PC-3 (cell line): ENCODE data around the gene GRHPR. TPM values are rescaled to one million over a fixed set of nuclear protein-coding genes. Genes with fewer than 3 reads are reported as not detected.

ENCODE experiments used
- ATAC-seq: fragments of 200-7000 bp; cut with Tn5 transposase; 2 replicates; pipeline ENCODE4 v1.9.1; 2020; ENCODE audit warnings: mild to moderate bottlenecking, moderate library complexity
- BruUV-seq: library from RNA; stranded (reverse); fragments of 400-500 nt; replicated peaks from 2 replicates; lab custom pipeline; 2021; lab: Mats Ljungman, UMichigan
- CTCF ChIA-PET: fragments of 300-600 bp; sonication (Branson Sonifier 250); formaldehyde crosslinking; loops from one replicate; lab custom pipeline; 2022; ENCODE audit warnings: antibody characterized with exemption; lab: Charles Lee
- POLR2A ChIA-PET: fragments of 300-600 bp; sonication (Branson Sonifier 250); formaldehyde crosslinking; loops from one replicate; lab custom pipeline; 2022; ENCODE audit warnings: antibody characterized with exemption; ENCODE audit not compliant: unreplicated experiment; lab: Charles Lee
- DNase-seq: peaks from one replicate; pipeline ENCODE4 v3.0.0-alpha.2; 2015
- H2AFZ ChIP-seq: fragments of 300-600 bp; sonication (generic); 2 replicates; pipeline ENCODE4 v1.6.0; 2016; ENCODE audit warnings: antibody characterized with exemption, low read length
- H3F3A ChIP-seq: fragments of 300-600 bp; sonication (generic); one replicate; pipeline ENCODE4 v1.6.0; 2017; ENCODE audit warnings: antibody characterized with exemption, low read length, control low read depth, mild to moderate bottlenecking; ENCODE audit not compliant: unreplicated experiment
- H3K27ac ChIP-seq: fragments of 300-600 bp; sonication (generic); 2 replicates; pipeline ENCODE4 v1.5.1; 2016; ENCODE audit warnings: mild to moderate bottlenecking, low read length
- H3K27me3 ChIP-seq: fragments of 300-600 bp; sonication (generic); 2 replicates; pipeline ENCODE4 v1.6.1; 2016; ENCODE audit warnings: low read length, mixed read lengths
- H3K36me3 ChIP-seq: fragments of 300-600 bp; sonication (generic); 2 replicates; pipeline ENCODE4 v1.6.1; 2016; ENCODE audit warnings: low read depth, mixed run types, low read length, mixed read lengths
- H3K4me1 ChIP-seq: fragments of 300-600 bp; sonication (generic); 2 replicates; pipeline ENCODE4 v1.5.1; 2016; ENCODE audit warnings: low read length; ENCODE audit not compliant: insufficient read depth
- H3K4me2 ChIP-seq: fragments of 300-600 bp; sonication (generic); 2 replicates; pipeline ENCODE4 v1.6.0; 2016; ENCODE audit warnings: low read length
- H3K4me3 ChIP-seq: fragments of 300-600 bp; sonication (generic); 2 replicates; pipeline ENCODE4 v1.5.1; 2016; ENCODE audit warnings: mild to moderate bottlenecking, low read length, mixed read lengths
- H3K79me2 ChIP-seq: fragments of 300-600 bp; sonication (generic); 2 replicates; pipeline ENCODE4 v1.6.1; 2017; ENCODE audit warnings: low read length, mixed read lengths
- H3K9ac ChIP-seq: fragments of 300-600 bp; sonication (generic); 2 replicates; pipeline ENCODE4 v1.6.0; 2016; ENCODE audit warnings: mild to moderate bottlenecking, low read length
- H3K9me2 ChIP-seq: fragments of 300-600 bp; sonication (generic); replicated peaks from 2 replicates; pipeline ENCODE4 v1.6.1; 2016; ENCODE audit warnings: mixed run types, low read length, mixed read lengths
- H3K9me3 ChIP-seq: fragments of 300-600 bp; sonication (generic); 2 replicates; pipeline ENCODE4 v1.6.1; 2016; ENCODE audit warnings: low read length, mixed read lengths
- H4K20me1 ChIP-seq: fragments of 300-600 bp; sonication (generic); 2 replicates; pipeline ENCODE4 v1.6.1; 2016; ENCODE audit warnings: low read length, mixed read lengths
- EZH2 ChIP-seq: fragments of 300-600 bp; sonication (generic); IDR thresholded peaks from one replicate; pipeline ENCODE4 v1.6.1; 2017; ENCODE audit warnings: antibody characterized with exemption, mild to moderate bottlenecking, low read length; ENCODE audit not compliant: unreplicated experiment
- EZH2phosphoT487 ChIP-seq: fragments of 300-600 bp; sonication (generic); IDR thresholded peaks from 2 replicates; pipeline ENCODE4 v1.6.1; 2018; ENCODE audit warnings: mild to moderate bottlenecking, antibody characterized with exemption, low read length, borderline replicate concordance
- intact Hi-C: fragments of 100-400 bp; cut with micrococcal nuclease; formaldehyde crosslinking; loops from 2 replicates; pipeline ENCODE4 v1.9.0; 2023
- total RNA-seq: library from RNA; depleted of rRNA; stranded (reverse); fragments of >200 nt; gene quantifications from 2 replicates; pipeline ENCODE4 v1.2.3, GENCODE V29; 2014
- TF ChIP-seq, protein P1 (sequence below): fragments of 300-600 bp; sonication (generic); conservative IDR thresholded peaks from 2 replicates; pipeline ENCODE4 v1.5.1; 2017; ENCODE audit warnings: antibody characterized with exemption, low read depth, mild to moderate bottlenecking, low read length

The GRHPR gene
- total RNA-seq, 1 experiment from 2014 or later = 84.1 TPM

DNA sequence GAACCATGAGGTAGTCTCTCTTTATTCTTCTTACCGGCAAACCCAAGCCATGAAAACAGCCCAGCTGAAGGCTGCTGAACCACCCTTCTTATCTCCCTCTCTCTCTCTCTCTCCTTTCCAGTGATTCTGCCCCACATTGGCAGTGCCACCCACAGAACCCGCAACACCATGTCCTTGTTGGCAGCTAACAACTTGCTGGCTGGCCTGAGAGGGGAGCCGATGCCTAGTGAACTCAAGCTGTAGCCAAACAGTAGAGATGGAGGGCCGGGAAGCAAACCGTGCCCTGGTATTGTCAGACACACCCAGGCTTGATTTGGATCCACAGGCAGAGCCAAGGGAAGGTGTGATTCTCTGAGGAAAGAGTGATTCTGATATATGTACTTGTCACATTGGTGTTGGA lies 14.0 kb downstream of the GRHPR start:
- TF ChIP-seq EZH2 (no peak), EZH2phosphoT487 (no peak)
- TF ChIP-seq, protein P1, sequence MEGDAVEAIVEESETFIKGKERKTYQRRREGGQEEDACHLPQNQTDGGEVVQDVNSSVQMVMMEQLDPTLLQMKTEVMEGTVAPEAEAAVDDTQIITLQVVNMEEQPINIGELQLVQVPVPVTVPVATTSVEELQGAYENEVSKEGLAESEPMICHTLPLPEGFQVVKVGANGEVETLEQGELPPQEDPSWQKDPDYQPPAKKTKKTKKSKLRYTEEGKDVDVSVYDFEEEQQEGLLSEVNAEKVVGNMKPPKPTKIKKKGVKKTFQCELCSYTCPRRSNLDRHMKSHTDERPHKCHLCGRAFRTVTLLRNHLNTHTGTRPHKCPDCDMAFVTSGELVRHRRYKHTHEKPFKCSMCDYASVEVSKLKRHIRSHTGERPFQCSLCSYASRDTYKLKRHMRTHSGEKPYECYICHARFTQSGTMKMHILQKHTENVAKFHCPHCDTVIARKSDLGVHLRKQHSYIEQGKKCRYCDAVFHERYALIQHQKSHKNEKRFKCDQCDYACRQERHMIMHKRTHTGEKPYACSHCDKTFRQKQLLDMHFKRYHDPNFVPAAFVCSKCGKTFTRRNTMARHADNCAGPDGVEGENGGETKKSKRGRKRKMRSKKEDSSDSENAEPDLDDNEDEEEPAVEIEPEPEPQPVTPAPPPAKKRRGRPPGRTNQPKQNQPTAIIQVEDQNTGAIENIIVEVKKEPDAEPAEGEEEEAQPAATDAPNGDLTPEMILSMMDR = no peak
- no peak overlapping the region for H3K27ac ChIP-seq
- no peaks in the 10 kb centered on the region for H3F3A ChIP-seq
- no peak for ATAC-seq
- ChIA-PET CTCF (no interaction called here), POLR2A (no interaction called here)
- BruUV-seq = no TSS peak
- H2AFZ ChIP-seq = no peak overlapping the region
- no peak overlapping the region for H3K9ac ChIP-seq
- H3K4me2 ChIP-seq = no peak overlapping the region
- DNase-seq = no peak
- no peaks in the 10 kb centered on the region for H4K20me1 ChIP-seq
- H3K9me3 ChIP-seq = no peaks in the 10 kb centered on the region
- peaks cover 30% of the 10 kb centered on the region; the same call in 1 of the 2 replicates for H3K36me3 ChIP-seq
- peaks cover 7% of the 10 kb centered on the region; the same call in 1 of the 2 replicates for H3K79me2 ChIP-seq
- no peaks in the 10 kb centered on the region for H3K9me2 ChIP-seq
- no peaks in the 10 kb centered on the region for H3K27me3 ChIP-seq
- intact Hi-C loops = no loop called here
- no peak overlapping the region for H3K4me3 ChIP-seq
- H3K4me1 ChIP-seq = no peaks in the 10 kb centered on the region

DNA sequence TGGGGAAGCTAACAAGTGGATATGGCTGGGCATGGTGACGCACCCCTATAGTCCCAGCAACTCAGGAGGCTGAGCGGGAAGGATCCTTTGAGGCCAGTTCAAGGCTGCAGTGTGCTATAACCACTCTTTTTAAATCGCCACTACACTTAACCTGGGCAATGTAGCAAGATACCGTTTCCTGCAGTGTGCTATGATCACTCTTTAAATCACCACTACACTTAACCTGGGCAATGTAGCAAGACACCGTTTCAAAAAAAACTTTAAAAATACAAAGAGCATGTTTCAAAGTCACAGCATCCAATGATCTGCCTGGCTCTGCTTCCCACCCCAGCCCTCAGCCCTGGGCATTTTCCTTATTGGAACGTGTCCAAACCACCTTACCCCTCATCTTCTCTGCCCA lies 14.5 kb downstream of the GRHPR start:
- ATAC-seq = no peak
- Histone ChIP-seq H3K27ac (no peak overlapping the region), H3K9me2 (no peaks in the 10 kb centered on the region), H3K4me1 (no peaks in the 10 kb centered on the region), H4K20me1 (no peaks in the 10 kb centered on the region), H2AFZ (no peak overlapping the region), H3K9me3 (no peaks in the 10 kb centered on the region), H3F3A (no peaks in the 10 kb centered on the region), H3K4me3 (no peak overlapping the region), H3K79me2 (peaks cover 7% of the 10 kb centered on the region; the same call in 1 of the 2 replicates), H3K4me2 (no peak overlapping the region), H3K36me3 (peaks cover 34% of the 10 kb centered on the region), H3K27me3 (no peaks in the 10 kb centered on the region), H3K9ac (no peak overlapping the region)
- BruUV-seq = no TSS peak
- intact Hi-C loops = no loop called here
- TF ChIP-seq, protein P1 = no peak
- TF ChIP-seq EZH2phosphoT487 (no peak), EZH2 (no peak)
- ChIA-PET CTCF (no interaction called here), POLR2A (no interaction called here)
- no peak for DNase-seq

DNA sequence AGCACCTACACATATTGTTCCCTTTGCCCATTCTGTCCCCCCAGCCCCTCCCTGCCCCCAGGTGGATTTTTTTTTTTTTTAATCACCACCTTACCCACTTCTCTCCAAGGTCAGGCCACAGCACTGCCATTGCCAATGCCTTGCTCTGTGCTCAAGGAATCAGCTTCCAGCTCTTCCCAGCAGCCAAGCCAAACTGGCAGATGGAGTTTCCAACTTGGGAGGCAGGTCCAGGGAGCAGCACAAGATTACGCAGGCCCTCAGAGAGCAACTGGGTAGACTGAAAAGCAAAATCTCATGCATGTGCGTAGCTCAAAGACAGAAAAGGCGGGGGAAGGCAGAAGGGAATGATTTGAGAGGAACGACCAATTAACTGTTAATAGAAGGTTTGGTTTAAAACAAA lies 15.1 kb downstream of the GRHPR start:
- Histone ChIP-seq H2AFZ (no peak overlapping the region), H3K4me3 (no peak overlapping the region), H3K4me1 (no peaks in the 10 kb centered on the region), H3K27me3 (no peaks in the 10 kb centered on the region), H3F3A (no peaks in the 10 kb centered on the region), H3K9ac (no peak overlapping the region), H4K20me1 (no peaks in the 10 kb centered on the region), H3K9me3 (no peaks in the 10 kb centered on the region), H3K36me3 (peaks cover 37% of the 10 kb centered on the region), H3K27ac (no peak overlapping the region), H3K79me2 (peaks cover 7% of the 10 kb centered on the region; the same call in 1 of the 2 replicates), H3K4me2 (no peak overlapping the region), H3K9me2 (no peaks in the 10 kb centered on the region)
- TF ChIP-seq EZH2 (no peak), EZH2phosphoT487 (no peak)
- TF ChIP-seq, protein P1 = no peak
- DNase-seq (no peak), ATAC-seq (no peak)
- intact Hi-C loops = no loop called here
- ChIA-PET POLR2A (no interaction called here), CTCF (no interaction called here)
- BruUV-seq = no TSS peak
